Neuron (in vitro differentiated cells): Measurements from ENCODE around the gene BAHCC1.

Experiments used
- H2AFZ ChIP-seq: one replicate; pipeline ENCODE4 v1.6.1; 2013; ENCODE audit warnings: low read depth, mild to moderate bottlenecking, inconsistent platforms, low read length, moderate library complexity
- H3K27me3 ChIP-seq: one replicate; pipeline ENCODE4 v1.6.1; 2013; ENCODE audit warnings: low read length; ENCODE audit not compliant: insufficient read depth
- H3K36me3 ChIP-seq: one replicate; pipeline ENCODE4 v1.6.1; 2013; ENCODE audit warnings: low read length; ENCODE audit not compliant: insufficient read depth
- H3K4me1 ChIP-seq: one replicate; pipeline ENCODE4 v1.6.1; 2013; ENCODE audit warnings: low read length; ENCODE audit not compliant: insufficient read depth
- H3K4me3 ChIP-seq: 2 replicates; pipeline ENCODE4 v1.5.1; 2013; ENCODE audit warnings: mild to moderate bottlenecking, low read length, moderate library complexity
- H3K9me3 ChIP-seq: one replicate; pipeline ENCODE4 v1.6.1; 2013; ENCODE audit warnings: low read length

Gene BAHCC1

DNA sequence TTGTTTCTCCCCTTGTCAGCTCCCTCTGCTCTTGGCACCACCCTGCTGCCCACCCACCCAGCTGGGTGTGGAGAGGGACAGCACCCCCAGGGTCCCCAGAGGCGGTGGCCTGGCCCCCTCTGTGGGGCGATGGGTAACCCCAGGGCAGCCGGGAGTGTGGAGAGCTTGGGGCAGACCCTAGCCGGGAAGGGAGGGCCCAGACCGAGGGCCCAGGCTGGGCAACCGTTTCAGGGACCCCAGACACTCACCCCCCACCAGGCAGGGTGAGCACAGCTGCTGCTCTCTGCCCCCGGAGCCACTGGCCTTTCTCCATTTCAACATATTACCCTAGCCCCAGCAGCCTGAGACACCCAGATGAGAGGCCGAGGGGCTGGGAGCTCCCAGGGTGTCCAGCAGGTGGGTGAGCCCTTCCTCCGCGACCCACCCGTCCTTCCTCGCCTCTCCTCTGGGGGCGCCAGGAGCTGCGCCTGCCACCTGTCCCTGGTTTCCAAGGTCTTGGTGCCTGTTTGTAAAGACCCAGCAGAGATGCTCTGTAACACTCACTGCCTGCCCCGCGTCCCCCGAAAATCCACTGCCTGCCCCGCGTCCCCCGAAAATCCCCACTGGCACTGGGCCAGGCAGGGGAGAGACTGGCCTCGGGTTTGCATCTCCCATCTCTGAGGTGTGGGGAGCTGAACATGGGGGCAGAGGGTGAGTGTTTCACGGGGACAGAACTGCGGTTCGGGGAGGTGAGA is 45.4 kb downstream of the BAHCC1 start:
- H3K4me3 ChIP-seq = no peak overlapping the region
- no peaks in the 10 kb centered on the region for H3K27me3 ChIP-seq
- H3K36me3 ChIP-seq = peaks cover 10% of the 10 kb centered on the region
- H3K9me3 ChIP-seq = no peaks in the 10 kb centered on the region
- H3K4me1 ChIP-seq = peaks cover 28% of the 10 kb centered on the region
- no peak overlapping the region for H2AFZ ChIP-seq

DNA sequence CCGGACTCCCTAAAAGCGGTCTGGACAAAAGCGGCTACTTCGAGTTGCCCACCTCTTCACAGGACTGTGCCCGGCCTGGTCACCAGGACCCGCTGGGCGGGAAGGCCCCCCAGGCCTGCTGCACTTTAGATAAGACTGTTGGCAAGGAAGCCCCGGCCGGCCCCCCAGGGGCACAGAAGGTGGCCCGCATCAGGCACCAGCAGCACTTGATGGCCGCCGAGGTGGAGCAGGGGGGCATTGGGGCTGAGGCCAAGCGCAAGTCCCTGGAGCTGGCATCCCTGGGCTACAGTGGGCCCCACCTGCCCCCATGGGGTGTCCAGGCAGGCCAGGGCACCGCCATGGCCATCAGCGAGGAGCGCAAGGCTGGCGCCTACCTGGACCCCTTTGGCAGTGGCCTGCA is 47.5 kb downstream of the BAHCC1 start:
- Histone ChIP-seq H3K9me3 (no peaks in the 10 kb centered on the region), H3K4me1 (peaks cover 9% of the 10 kb centered on the region), H3K36me3 (peaks cover 10% of the 10 kb centered on the region), H3K27me3 (no peaks in the 10 kb centered on the region), H2AFZ (no peak overlapping the region), H3K4me3 (no peak overlapping the region)

DNA sequence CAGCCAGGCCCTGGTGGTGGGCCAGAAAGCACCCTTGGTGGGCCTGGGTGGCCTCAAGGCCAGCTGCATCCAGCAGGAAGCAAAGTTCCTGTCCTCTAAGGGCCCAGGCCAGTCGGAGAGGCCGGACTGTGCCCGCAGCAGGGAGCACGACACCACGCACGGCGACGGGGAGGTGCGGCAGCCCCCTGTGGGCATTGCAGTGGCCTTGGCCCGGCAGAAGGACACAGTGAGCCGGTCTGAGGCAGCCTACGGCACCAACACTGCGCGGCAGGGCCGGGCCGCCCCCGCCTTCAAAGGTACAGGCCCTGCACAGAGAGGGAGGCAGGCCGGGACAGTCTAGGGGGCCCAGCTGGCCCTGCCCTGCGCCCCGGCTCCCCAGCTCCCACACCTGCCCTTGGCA is 48.0 kb downstream of the BAHCC1 start:
- Histone ChIP-seq H3K27me3 (no peaks in the 10 kb centered on the region), H3K9me3 (no peaks in the 10 kb centered on the region), H3K36me3 (peaks cover 10% of the 10 kb centered on the region), H2AFZ (no peak overlapping the region), H3K4me1 (peaks cover 5% of the 10 kb centered on the region), H3K4me3 (no peak overlapping the region)

DNA sequence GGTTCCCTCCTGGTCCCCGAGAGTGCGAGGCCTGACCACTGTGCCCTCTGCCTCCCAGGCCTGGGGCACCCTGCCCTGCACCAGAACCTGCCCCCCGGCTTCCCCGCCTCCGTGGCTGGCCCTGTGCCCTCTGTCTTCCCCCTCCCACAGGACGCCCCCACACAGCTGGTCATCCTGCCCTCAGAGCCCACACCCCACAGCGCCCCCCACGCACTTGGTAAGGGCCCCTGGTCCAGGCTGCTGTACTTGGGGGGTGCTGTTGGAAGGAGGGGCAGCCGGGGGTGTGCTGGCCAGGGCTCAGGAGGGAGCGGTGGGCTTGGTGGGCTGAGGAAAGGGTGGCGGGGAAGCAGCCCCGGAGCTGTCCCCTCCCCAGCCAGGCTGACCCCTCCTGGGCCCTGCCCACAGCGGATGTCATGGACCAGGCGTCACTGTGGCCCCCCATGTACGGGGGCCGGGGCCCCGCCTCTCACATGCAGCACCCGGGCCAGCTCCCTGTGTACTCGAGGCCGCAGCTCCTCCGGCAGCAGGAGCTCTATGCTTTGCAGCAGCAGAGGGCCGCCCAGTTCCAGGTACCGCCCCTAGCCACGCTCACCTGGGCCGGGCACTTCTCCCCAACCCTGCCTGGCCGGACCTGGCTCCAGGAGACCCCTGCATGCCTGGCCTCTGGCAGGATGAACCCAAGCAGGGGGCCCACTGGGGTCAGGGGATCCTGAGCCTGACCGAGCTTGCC is 49.5 kb downstream of the BAHCC1 start:
- H3K27me3 ChIP-seq = no peaks in the 10 kb centered on the region
- H2AFZ ChIP-seq = no peak overlapping the region

DNA sequence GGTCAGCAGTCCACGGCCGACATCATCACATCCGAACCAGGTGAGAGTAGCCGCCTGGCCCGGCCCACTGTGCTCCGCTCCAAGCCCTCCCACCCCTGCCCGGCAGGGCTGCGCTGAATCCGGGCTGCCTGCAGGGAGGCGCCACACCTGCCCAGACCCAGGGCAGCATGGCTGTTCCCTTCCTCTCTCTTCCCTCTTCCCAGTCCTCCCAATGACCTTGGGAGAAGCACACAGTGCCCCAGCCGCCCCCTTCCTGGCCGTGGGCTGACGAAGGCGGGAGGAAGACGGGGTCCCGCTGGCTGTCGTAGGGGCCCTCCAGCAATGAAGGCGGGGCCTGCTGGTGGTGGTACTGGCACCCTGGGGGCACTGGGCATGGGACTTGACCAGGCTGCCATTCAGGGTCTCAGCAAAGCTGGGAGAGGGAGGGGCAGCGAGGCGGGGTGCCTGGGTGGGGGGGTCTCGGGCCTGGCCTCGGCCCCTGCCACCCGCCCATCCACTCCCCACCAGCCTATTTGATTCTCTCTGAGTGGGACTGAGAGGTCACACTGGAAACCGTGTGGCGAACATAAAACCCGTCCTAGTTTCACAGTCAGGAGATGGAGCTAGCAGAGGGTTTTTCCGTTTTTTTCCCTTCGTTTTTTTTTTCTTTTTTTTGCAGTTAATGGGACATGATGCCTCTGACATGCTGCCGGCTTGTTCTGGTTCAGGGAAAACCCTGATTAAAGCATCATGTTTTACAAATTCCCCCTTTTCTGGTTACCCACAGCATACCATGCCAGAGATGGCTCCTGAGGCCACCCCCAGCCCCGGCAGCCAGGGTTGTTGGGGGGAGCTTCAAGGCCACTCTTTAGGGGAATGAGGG is 50.6 kb downstream of the BAHCC1 start:
- H3K4me3 ChIP-seq = no peak overlapping the region
- H3K4me1 ChIP-seq = no peaks in the 10 kb centered on the region

More for the DNA sequence above, 49.5 kb downstream of the BAHCC1 start:
- H3K4me3 ChIP-seq = no peak overlapping the region
- no peaks in the 10 kb centered on the region for H3K9me3 ChIP-seq
- peaks cover 10% of the 10 kb centered on the region for H3K36me3 ChIP-seq
- H3K4me1 ChIP-seq = no peaks in the 10 kb centered on the region

DNA sequence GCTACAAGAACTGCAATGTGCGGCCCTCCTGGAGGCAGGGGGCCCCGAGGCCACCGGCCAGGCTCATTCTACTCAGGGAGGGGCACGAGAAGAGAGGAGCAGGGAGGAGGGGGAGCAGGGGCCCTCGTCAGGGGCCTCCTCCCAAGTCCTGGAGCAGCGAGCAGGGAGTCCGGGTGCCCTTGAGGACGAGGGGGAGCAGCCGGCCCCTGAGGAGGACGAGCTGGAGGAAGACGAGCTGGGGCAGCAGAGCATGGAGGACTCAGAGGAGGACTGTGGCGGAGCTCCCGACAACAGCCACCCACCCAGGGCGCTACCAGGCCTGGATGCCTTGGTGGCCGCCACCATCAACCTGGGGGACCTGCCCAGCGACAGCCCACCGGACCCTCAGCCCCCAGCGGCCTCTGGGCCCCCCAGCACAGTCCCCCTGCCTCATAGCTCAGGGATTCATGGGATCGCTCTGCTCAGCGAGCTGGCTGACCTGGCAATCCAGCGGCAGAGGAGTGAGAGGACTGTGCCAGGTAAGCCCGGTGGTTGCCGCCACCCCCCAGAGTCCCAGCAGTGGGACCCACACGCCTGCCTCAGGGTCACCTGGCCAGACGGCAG is 52.2 kb downstream of the BAHCC1 start:
- Histone ChIP-seq H2AFZ (no peak overlapping the region), H3K4me3 (no peak overlapping the region), H3K36me3 (peaks cover 7% of the 10 kb centered on the region), H3K27me3 (no peaks in the 10 kb centered on the region), H3K9me3 (no peaks in the 10 kb centered on the region), H3K4me1 (no peaks in the 10 kb centered on the region)

More for the DNA sequence above, 50.6 kb downstream of the BAHCC1 start:
- Histone ChIP-seq H3K9me3 (no peaks in the 10 kb centered on the region), H2AFZ (no peak overlapping the region), H3K36me3 (peaks cover 10% of the 10 kb centered on the region), H3K27me3 (no peaks in the 10 kb centered on the region)

DNA sequence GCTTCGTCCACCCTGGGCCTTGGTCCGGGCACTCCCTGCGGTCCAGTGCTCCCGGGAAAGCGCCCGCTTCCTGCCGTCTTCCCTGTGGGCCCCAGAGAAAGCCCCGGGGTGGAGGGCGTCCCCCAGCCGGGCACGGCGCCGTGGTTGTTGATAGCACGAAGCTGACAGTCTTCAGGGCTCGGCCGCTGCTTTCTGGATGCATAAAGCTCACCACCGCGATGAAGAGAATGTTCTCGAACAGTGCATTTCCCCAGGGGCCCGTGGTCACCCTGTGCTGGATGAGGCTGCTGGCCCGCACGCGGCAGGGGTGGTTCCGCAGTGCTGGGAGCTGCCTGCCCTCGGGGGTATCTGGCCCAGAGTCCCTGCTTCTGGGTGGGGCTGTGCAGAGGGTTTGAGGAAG is 53.2 kb downstream of the BAHCC1 start:
- no peak overlapping the region for H3K4me3 ChIP-seq
- H2AFZ ChIP-seq = no peak overlapping the region
- no peaks in the 10 kb centered on the region for H3K4me1 ChIP-seq
- H3K27me3 ChIP-seq = no peaks in the 10 kb centered on the region
- H3K9me3 ChIP-seq = no peaks in the 10 kb centered on the region
- H3K36me3 ChIP-seq = peaks cover 3% of the 10 kb centered on the region

DNA sequence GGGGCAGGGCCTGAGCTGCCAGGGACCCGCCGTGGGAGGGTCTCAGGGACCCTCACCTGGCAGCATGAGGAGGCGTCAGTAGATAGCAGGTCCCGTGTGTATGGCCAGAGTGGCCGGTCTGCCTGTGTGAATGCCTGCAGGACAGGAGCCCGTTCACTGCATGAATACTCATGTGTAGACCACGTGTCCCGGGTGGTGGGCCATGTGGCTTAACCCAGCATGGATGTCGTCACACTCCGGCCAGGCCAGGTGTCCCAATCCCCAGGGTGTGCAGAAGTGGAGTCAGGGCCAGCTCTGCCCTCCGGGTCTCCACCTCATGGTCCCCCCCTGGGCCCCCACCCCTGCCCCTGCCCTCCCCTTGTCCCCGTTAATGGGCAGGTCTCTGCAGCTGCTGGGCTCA is 53.7 kb downstream of the BAHCC1 start:
- Histone ChIP-seq H3K36me3 (no peaks in the 10 kb centered on the region), H2AFZ (no peak overlapping the region), H3K27me3 (no peaks in the 10 kb centered on the region), H3K4me1 (no peaks in the 10 kb centered on the region), H3K4me3 (no peak overlapping the region), H3K9me3 (no peaks in the 10 kb centered on the region)

DNA sequence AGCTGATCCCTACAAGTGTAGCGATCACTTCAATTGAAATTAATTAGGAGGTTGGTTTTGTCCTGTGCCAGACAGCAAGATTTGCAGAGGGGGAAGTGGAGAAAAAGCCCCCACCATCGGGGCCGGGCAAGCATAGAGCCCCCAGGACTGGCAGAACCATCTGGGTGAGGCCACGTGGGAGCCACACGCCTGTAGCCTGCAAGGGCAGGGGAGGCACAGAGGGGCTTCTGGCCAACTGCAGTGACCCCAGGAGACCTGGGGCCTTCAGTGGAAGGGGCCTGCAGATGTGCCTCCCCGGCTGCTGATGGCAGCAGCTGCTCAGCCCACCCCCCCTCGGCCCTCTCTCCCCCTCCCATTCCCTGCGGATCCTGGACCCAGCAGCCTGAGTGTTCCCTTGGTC is 54.1 kb downstream of the BAHCC1 start:
- Histone ChIP-seq H3K4me1 (no peaks in the 10 kb centered on the region), H3K27me3 (no peaks in the 10 kb centered on the region), H2AFZ (no peak overlapping the region), H3K9me3 (no peaks in the 10 kb centered on the region), H3K36me3 (no peaks in the 10 kb centered on the region), H3K4me3 (no peak overlapping the region)

DNA sequence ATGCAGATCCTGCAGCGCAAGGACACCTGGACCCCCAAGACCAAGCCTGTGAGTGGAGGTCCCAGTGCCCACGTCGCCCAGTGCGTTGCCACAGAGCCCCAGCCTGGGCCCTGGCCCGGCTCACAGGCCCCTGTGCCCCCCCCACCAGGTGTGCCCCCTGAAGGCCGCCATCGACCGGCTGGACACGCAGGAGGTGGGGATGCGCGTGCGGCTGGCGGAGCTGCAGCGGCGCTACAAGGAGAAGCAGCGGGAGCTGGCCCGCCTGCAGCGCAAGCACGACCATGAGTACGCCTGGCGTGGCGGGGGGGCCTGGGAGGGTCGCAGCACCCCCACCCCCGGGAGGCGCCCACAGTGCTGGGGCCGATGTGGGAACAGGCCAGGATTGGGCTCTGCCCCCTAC is 56.6 kb downstream of the BAHCC1 start:
- Histone ChIP-seq H3K9me3 (no peaks in the 10 kb centered on the region), H2AFZ (no peak overlapping the region), H3K4me1 (peaks cover 12% of the 10 kb centered on the region), H3K27me3 (no peaks in the 10 kb centered on the region), H3K4me3 (no peak overlapping the region), H3K36me3 (no peaks in the 10 kb centered on the region)

DNA sequence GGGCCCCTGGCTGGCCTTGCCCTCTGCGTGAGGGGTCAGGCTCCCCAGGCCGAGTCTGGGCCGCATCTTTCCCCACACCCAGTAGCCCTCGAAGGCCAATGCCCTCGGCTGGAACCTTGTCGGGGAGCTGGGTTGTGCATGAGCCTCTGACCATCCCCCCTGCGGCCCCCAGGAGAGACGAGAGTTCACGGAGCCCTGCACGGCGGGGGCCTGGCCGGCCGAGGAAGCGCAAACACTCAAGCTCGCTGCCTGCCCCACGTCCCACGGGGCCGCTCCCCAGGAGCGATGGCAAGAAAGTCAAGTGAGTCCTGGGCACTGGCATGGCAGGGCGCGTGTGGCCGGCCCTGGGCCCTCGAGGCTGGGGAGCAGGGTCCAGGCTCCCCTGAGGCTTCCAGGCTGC is 57.3 kb downstream of the BAHCC1 start:
- H2AFZ ChIP-seq = no peak overlapping the region
- no peaks in the 10 kb centered on the region for H3K27me3 ChIP-seq
- no peaks in the 10 kb centered on the region for H3K36me3 ChIP-seq
- peaks cover 18% of the 10 kb centered on the region for H3K4me1 ChIP-seq
- no peak overlapping the region for H3K4me3 ChIP-seq
- peaks cover 5% of the 10 kb centered on the region for H3K9me3 ChIP-seq

DNA sequence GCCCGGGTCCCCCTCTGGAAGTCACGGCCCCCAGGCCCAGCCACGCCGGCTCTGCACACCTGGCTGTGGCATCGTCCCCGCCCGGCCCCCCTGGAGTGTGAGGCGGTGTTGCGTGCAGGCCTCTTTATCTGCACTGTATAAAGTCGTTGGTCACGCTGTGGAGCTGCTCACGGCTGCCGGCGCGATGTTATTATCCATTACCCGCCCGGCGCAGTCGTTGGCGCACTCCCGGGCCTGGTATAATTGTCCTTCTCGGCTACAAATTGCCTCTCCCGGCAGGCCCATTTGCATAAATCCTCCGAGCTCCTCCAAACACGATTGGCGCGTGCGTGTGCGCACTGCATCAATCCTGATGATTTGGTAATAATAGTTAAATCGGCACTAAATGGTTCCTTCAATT is 57.8 kb downstream of the BAHCC1 start:
- H2AFZ ChIP-seq = no peak overlapping the region
- H3K4me3 ChIP-seq = no peak overlapping the region
- no peaks in the 10 kb centered on the region for H3K27me3 ChIP-seq
- peaks cover 18% of the 10 kb centered on the region for H3K4me1 ChIP-seq
- peaks cover 7% of the 10 kb centered on the region for H3K9me3 ChIP-seq
- no peaks in the 10 kb centered on the region for H3K36me3 ChIP-seq

DNA sequence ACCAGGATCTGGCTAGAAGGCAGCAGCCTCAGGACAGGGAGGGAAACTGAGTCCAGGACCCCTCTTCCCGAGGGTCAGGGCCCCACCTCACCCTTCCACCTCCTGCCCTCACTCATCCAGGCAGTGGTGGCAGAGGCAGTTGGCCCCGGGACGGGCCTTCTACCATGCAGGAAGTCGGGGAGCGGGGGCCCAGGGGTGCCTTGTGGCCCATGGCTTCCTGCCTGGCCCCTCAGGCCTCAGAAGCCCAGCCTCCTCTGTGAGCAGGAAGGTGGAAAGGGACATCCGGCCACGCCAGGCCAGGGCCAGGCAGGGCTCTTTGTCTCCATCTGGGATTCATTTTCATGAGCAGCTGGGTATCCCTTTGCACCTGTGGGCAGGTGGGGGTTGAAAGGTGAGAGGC is 58.5 kb downstream of the BAHCC1 start:
- Histone ChIP-seq H3K27me3 (no peaks in the 10 kb centered on the region), H2AFZ (no peak overlapping the region), H3K36me3 (peaks cover 3% of the 10 kb centered on the region), H3K9me3 (peaks cover 13% of the 10 kb centered on the region), H3K4me1 (peaks cover 18% of the 10 kb centered on the region), H3K4me3 (no peak overlapping the region)
